SU-DHL-6 (cell line): ENCODE data around the gene SPARC.

Source experiments
- CTCF ChIP-seq: fragments of 200-600 bp; sonication (generic); IDR thresholded peaks from one replicate; pipeline ENCODE4 v1.5.1; 2017; ENCODE audit warnings: antibody characterized with exemption, mild to moderate bottlenecking, low read length, moderate library complexity; ENCODE audit not compliant: insufficient read depth, poor library complexity, severe bottlenecking
- EZH2phosphoT487 ChIP-seq: fragments of 200-600 bp; sonication (generic), shearing (Covaris generic); conservative IDR thresholded peaks from 2 replicates; pipeline ENCODE4 v1.6.1; 2018; ENCODE audit warnings: mild to moderate bottlenecking, antibody characterized with exemption, low read length, moderate library complexity, mixed read lengths

GRCh38 chr5:151662805-151663204 lies 23.9 kb downstream of the SPARC start:
- TF ChIP-seq CTCF (no peak), EZH2phosphoT487 (no peak)
